ENCODE results near the gene PDK2.

PDK2 gene

GRCh38 chr17:50152736-50153135 is 57.6 kb downstream of the PDK2 start:
- no peak for DNase-seq

GRCh38 chr17:50153650-50154575 is 58.8 kb downstream of the PDK2 start:
- no peak for DNase-seq

GRCh38 chr17:50154604-50155003 is 59.5 kb downstream of the PDK2 start:
- DNase-seq, result no peak

- DNase-seq, result no peak
These were observed 60.1 kb downstream of the PDK2 start for GRCh38 chr17:50155115-50155819.

- DNase-seq, result no peak
These were observed 62.7 kb downstream of the PDK2 start for GRCh38 chr17:50157891-50158290.

GRCh38 chr17:50161023-50161910 is 66.1 kb downstream of the PDK2 start:
- DNase-seq, result peak; percentile 87
